PC-3 (cell line): ENCODE measurements around the gene FAM135A. TPM values are rescaled to one million over a fixed set of nuclear protein-coding genes. Genes with fewer than 3 reads are reported as not detected.
A peak's percentile ranks its signal among the peaks of the same experiment; 100 is the strongest.

Experiments
- ATAC-seq: fragments of 200-7000 bp; cut with Tn5 transposase; 2 replicates; pipeline ENCODE4 v1.9.1; 2020; ENCODE audit warnings: mild to moderate bottlenecking, moderate library complexity
- BruUV-seq: library from RNA; stranded (reverse); fragments of 400-500 nt; replicated peaks from 2 replicates; lab custom pipeline; 2021; lab: Mats Ljungman, UMichigan
- CTCF ChIA-PET: fragments of 300-600 bp; sonication (Branson Sonifier 250); formaldehyde crosslinking; loops from one replicate; lab custom pipeline; 2022; ENCODE audit warnings: antibody characterized with exemption; lab: Charles Lee
- POLR2A ChIA-PET: fragments of 300-600 bp; sonication (Branson Sonifier 250); formaldehyde crosslinking; loops from one replicate; lab custom pipeline; 2022; ENCODE audit warnings: antibody characterized with exemption; ENCODE audit not compliant: unreplicated experiment; lab: Charles Lee
- DNase-seq: peaks from one replicate; pipeline ENCODE4 v3.0.0-alpha.2; 2015
- H2AFZ ChIP-seq: fragments of 300-600 bp; sonication (generic); 2 replicates; pipeline ENCODE4 v1.6.0; 2016; ENCODE audit warnings: antibody characterized with exemption, low read length
- H3F3A ChIP-seq: fragments of 300-600 bp; sonication (generic); one replicate; pipeline ENCODE4 v1.6.0; 2017; ENCODE audit warnings: antibody characterized with exemption, low read length, control low read depth, mild to moderate bottlenecking; ENCODE audit not compliant: unreplicated experiment
- H3K27ac ChIP-seq: fragments of 300-600 bp; sonication (generic); 2 replicates; pipeline ENCODE4 v1.5.1; 2016; ENCODE audit warnings: mild to moderate bottlenecking, low read length
- H3K27me3 ChIP-seq: fragments of 300-600 bp; sonication (generic); 2 replicates; pipeline ENCODE4 v1.6.1; 2016; ENCODE audit warnings: low read length, mixed read lengths
- H3K36me3 ChIP-seq: fragments of 300-600 bp; sonication (generic); 2 replicates; pipeline ENCODE4 v1.6.1; 2016; ENCODE audit warnings: low read depth, mixed run types, low read length, mixed read lengths
- H3K4me1 ChIP-seq: fragments of 300-600 bp; sonication (generic); 2 replicates; pipeline ENCODE4 v1.5.1; 2016; ENCODE audit warnings: low read length; ENCODE audit not compliant: insufficient read depth
- H3K4me2 ChIP-seq: fragments of 300-600 bp; sonication (generic); 2 replicates; pipeline ENCODE4 v1.6.0; 2016; ENCODE audit warnings: low read length
- H3K4me3 ChIP-seq: fragments of 300-600 bp; sonication (generic); 2 replicates; pipeline ENCODE4 v1.5.1; 2016; ENCODE audit warnings: mild to moderate bottlenecking, low read length, mixed read lengths
- H3K79me2 ChIP-seq: fragments of 300-600 bp; sonication (generic); 2 replicates; pipeline ENCODE4 v1.6.1; 2017; ENCODE audit warnings: low read length, mixed read lengths
- H3K9ac ChIP-seq: fragments of 300-600 bp; sonication (generic); 2 replicates; pipeline ENCODE4 v1.6.0; 2016; ENCODE audit warnings: mild to moderate bottlenecking, low read length
- H3K9me2 ChIP-seq: fragments of 300-600 bp; sonication (generic); replicated peaks from 2 replicates; pipeline ENCODE4 v1.6.1; 2016; ENCODE audit warnings: mixed run types, low read length, mixed read lengths
- H3K9me3 ChIP-seq: fragments of 300-600 bp; sonication (generic); 2 replicates; pipeline ENCODE4 v1.6.1; 2016; ENCODE audit warnings: low read length, mixed read lengths
- H4K20me1 ChIP-seq: fragments of 300-600 bp; sonication (generic); 2 replicates; pipeline ENCODE4 v1.6.1; 2016; ENCODE audit warnings: low read length, mixed read lengths
- EZH2 ChIP-seq: fragments of 300-600 bp; sonication (generic); IDR thresholded peaks from one replicate; pipeline ENCODE4 v1.6.1; 2017; ENCODE audit warnings: antibody characterized with exemption, mild to moderate bottlenecking, low read length; ENCODE audit not compliant: unreplicated experiment
- EZH2phosphoT487 ChIP-seq: fragments of 300-600 bp; sonication (generic); IDR thresholded peaks from 2 replicates; pipeline ENCODE4 v1.6.1; 2018; ENCODE audit warnings: mild to moderate bottlenecking, antibody characterized with exemption, low read length, borderline replicate concordance
- intact Hi-C: fragments of 100-400 bp; cut with micrococcal nuclease; formaldehyde crosslinking; loops from 2 replicates; pipeline ENCODE4 v1.9.0; 2023
- total RNA-seq: library from RNA; depleted of rRNA; stranded (reverse); fragments of >200 nt; gene quantifications from 2 replicates; pipeline ENCODE4 v1.2.3, GENCODE V29; 2014
- TF ChIP-seq, protein P1 (sequence below): fragments of 300-600 bp; sonication (generic); conservative IDR thresholded peaks from 2 replicates; pipeline ENCODE4 v1.5.1; 2017; ENCODE audit warnings: antibody characterized with exemption, low read depth, mild to moderate bottlenecking, low read length

Gene FAM135A
- total RNA-seq, 1 experiment from 2014 or later = 18.1 TPM

DNA sequence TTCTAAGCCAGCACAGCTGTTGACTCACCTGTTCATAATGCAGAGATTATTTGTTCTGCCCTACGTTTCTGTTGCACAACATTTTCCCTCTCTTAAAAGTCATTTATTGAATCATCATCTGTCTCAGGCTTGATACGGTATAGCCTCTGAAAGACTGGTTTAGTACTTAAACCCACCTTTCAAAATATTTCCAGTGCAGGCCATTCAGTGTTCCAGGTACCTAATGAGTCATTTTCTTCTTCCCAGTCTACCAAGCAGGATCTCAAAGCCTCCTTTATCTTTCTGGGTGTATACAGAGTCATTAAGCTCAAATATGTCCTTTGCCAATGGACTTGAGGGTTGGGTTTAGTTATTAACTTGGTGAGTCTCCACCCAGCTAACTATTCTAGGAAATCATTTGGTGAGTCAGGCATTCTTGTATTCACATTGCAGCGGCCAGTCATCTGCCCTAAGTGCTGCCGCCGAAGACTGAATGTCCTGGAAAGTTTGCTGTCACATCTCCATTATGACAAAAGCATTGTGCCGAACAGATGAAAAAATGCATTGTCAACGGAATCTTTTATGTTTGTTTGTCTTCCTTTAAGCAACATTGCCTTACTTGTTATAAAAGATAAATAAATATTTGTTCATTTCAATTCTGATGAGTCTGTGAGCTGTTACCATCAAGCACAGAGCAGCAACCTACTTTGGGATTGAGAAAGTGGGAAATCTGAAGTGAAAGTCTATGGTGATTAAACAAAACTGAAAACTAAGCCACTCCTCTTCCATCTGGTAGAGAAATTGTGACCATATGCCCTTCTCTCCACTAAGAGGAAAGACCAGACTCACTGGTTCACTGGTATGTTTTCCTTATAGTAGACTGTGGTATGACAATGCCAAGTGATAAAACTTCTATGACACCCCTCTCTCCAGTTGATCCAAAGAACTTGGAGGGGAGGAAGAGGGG, 14.3 kb upstream of the FAM135A start:
- Histone ChIP-seq H3K4me2 (peak overlapping the region; percentile 76), H3K4me3 (peak overlapping the region; percentile 51), H2AFZ (peak overlapping the region; percentile 59), H3K27ac (peak overlapping the region; percentile 93), H3K27me3 (no peaks in the 10 kb centered on the region), H3F3A (peaks cover 10% of the 10 kb centered on the region), H4K20me1 (no peaks in the 10 kb centered on the region), H3K4me1 (peaks cover 37% of the 10 kb centered on the region), H3K9me3 (no peaks in the 10 kb centered on the region), H3K9me2 (no peaks in the 10 kb centered on the region), H3K79me2 (no peaks in the 10 kb centered on the region), H3K9ac (peak overlapping the region; percentile 60), H3K36me3 (no peaks in the 10 kb centered on the region)
- TSS peak; percentile 73 for BruUV-seq
- peak; percentile 89 for DNase-seq
- TF ChIP-seq, protein P1, sequence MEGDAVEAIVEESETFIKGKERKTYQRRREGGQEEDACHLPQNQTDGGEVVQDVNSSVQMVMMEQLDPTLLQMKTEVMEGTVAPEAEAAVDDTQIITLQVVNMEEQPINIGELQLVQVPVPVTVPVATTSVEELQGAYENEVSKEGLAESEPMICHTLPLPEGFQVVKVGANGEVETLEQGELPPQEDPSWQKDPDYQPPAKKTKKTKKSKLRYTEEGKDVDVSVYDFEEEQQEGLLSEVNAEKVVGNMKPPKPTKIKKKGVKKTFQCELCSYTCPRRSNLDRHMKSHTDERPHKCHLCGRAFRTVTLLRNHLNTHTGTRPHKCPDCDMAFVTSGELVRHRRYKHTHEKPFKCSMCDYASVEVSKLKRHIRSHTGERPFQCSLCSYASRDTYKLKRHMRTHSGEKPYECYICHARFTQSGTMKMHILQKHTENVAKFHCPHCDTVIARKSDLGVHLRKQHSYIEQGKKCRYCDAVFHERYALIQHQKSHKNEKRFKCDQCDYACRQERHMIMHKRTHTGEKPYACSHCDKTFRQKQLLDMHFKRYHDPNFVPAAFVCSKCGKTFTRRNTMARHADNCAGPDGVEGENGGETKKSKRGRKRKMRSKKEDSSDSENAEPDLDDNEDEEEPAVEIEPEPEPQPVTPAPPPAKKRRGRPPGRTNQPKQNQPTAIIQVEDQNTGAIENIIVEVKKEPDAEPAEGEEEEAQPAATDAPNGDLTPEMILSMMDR = no peak
- TF ChIP-seq EZH2phosphoT487 (no peak), EZH2 (no peak)
- ChIA-PET POLR2A (interaction anchor here (0.6 kb wide), 3 partner anchors 14 to 126 kb away, joined by 3 to 6 read pairs (median 3); partner anchors contain the start of gene FAM135A), CTCF (interaction anchor here (0.6 to 0.9 kb wide), 2 partner anchors 89 to 178 kb away, joined by 3 read pairs; no protein-coding TSS in a partner anchor)
- intact Hi-C loops = loop anchor here (1.0 to 2.0 kb wide), 3 partner anchors 14 to 28 kb away; partner anchors contain the start of gene FAM135A
- ATAC-seq = peak; percentile 85

DNA sequence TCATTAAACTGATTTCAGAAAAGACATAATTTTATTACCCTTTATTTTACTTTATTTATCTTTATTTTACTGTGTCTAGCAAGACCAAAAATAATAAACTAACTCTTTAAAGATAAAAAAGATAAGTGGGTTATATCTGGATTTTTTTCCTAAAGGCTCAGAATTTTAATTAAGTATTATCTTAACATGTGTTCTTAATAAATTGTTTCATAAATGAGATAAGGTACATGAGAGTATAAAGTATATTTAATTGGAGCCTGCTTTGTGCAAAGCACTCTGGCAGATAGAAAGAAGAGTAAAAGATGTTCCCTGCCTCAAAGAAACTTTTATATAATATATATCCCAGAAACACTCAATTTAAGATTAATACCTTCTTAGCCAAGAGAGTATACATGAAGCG, 8.7 kb upstream of the FAM135A start:
- intact Hi-C loops = no loop called here
- DNase-seq (no peak), ATAC-seq (no peak)
- Histone ChIP-seq H3K4me3 (no peak overlapping the region), H3K36me3 (no peaks in the 10 kb centered on the region), H3K4me1 (peaks cover 3% of the 10 kb centered on the region; the same call in 1 of the 2 replicates), H3F3A (no peaks in the 10 kb centered on the region), H3K27me3 (no peaks in the 10 kb centered on the region), H3K9ac (no peak overlapping the region), H3K79me2 (no peaks in the 10 kb centered on the region), H4K20me1 (no peaks in the 10 kb centered on the region), H3K9me2 (no peaks in the 10 kb centered on the region), H3K4me2 (no peak overlapping the region), H3K9me3 (no peaks in the 10 kb centered on the region), H3K27ac (no peak overlapping the region), H2AFZ (no peak overlapping the region)
- CTCF ChIA-PET = no interaction called here
- POLR2A ChIA-PET = no interaction called here
- no peak for TF ChIP-seq EZH2
- TF ChIP-seq EZH2phosphoT487 = no peak
- TF ChIP-seq, protein P1 = no peak
- no TSS peak for BruUV-seq

DNA sequence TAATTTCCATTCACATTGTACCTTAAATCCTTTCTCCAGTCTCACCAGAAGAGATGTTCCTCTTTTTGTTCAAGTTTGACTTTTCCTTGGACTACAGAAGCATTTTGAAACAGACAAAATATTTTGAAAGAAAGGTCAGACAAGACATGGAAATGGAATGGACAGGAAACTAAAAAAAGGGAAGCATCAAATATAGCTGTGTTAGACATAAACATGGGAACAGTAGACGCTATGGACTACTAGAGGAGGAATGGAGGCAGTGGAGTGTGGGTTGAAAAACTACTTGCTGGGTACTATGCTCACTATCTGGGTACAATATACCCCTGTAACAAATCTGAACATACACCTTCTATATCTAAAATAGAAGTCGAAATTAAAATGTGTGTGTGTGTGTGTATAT, 4.1 kb upstream of the FAM135A start:
- TF ChIP-seq EZH2phosphoT487 = no peak
- ChIA-PET POLR2A (no interaction called here), CTCF (no interaction called here)
- Histone ChIP-seq H3K9me2 (no peaks in the 10 kb centered on the region), H3K27me3 (no peaks in the 10 kb centered on the region), H2AFZ (no peak overlapping the region), H4K20me1 (no peaks in the 10 kb centered on the region), H3K9ac (no peak overlapping the region), H3K9me3 (no peaks in the 10 kb centered on the region), H3K4me2 (no peak overlapping the region), H3K4me1 (peaks cover 6% of the 10 kb centered on the region; the same call in 1 of the 2 replicates), H3K36me3 (no peaks in the 10 kb centered on the region), H3K79me2 (peaks cover 8% of the 10 kb centered on the region), H3K27ac (no peak overlapping the region), H3F3A (no peaks in the 10 kb centered on the region), H3K4me3 (no peak overlapping the region)
- intact Hi-C loops = no loop called here
- no peak for ATAC-seq
- BruUV-seq = no TSS peak
- DNase-seq = no peak
